GM06990 (cell line): Measurements from ENCODE around the gene SRXN1.
A peak's percentile ranks its signal among the peaks of the same experiment; 100 is the strongest.

Source experiments
- DNase-seq: peaks from one replicate; pipeline ENCODE4 v3.0.0-alpha.2; 2011; ENCODE audit not compliant: insufficient read length; ENCODE audit errors: extremely low read depth
- H3K27me3 ChIP-seq: replicated peaks from 2 replicates; pipeline ENCODE4 v1.6.0; 2011; ENCODE audit warnings: low read length; ENCODE audit not compliant: control insufficient read depth, insufficient read depth
- H3K36me3 ChIP-seq: 2 replicates; pipeline ENCODE4 v1.5.1; 2011; ENCODE audit warnings: low read length; ENCODE audit not compliant: control insufficient read depth, insufficient read depth
- H3K4me3 ChIP-seq: replicated peaks from 2 replicates; pipeline ENCODE4 v1.5.1; 2011; ENCODE audit warnings: low read depth, mild to moderate bottlenecking, control low read depth, low read length
- CTCF ChIP-seq: IDR thresholded peaks from 2 replicates; pipeline ENCODE4 v1.5.1; 2011; ENCODE audit warnings: low read length, control low read depth, mild to moderate bottlenecking, inconsistent platforms; ENCODE audit not compliant: insufficient read depth, poor library complexity, severe bottlenecking

SRXN1 gene

GRCh38 chr20:617934-618690, 34.9 kb downstream of the SRXN1 start:
- Histone ChIP-seq H3K36me3 (no peaks in the 10 kb centered on the region), H3K27me3 (peaks cover 1% of the 10 kb centered on the region), H3K4me3 (no peak overlapping the region)
- TF ChIP-seq CTCF = no peak
- no peak for DNase-seq

- no peak for TF ChIP-seq CTCF
- Histone ChIP-seq H3K36me3 (no peaks in the 10 kb centered on the region), H3K4me3 (no peak overlapping the region), H3K27me3 (peaks cover 1% of the 10 kb centered on the region; the same call in 1 of the 2 replicates)
- DNase-seq = no peak
Observed at GRCh38 chr20:615514-615913, 37.5 kb downstream of the SRXN1 start.

- Histone ChIP-seq H3K36me3 (no peaks in the 10 kb centered on the region), H3K4me3 (no peak overlapping the region), H3K27me3 (peaks cover 1% of the 10 kb centered on the region; the same call in 1 of the 2 replicates)
- no peak for TF ChIP-seq CTCF
- no peak for DNase-seq
Observed at GRCh38 chr20:611843-612185, 41.2 kb downstream of the SRXN1 start.

GRCh38 chr20:611047-611842, 41.8 kb downstream of the SRXN1 start:
- Histone ChIP-seq H3K4me3 (no peak overlapping the region), H3K27me3 (peaks cover 1% of the 10 kb centered on the region; the same call in 1 of the 2 replicates), H3K36me3 (no peaks in the 10 kb centered on the region)
- no peak for DNase-seq
- no peak for TF ChIP-seq CTCF

- TF ChIP-seq CTCF = no peak
- DNase-seq = peak; percentile 79
- Histone ChIP-seq H3K36me3 (no peaks in the 10 kb centered on the region), H3K4me3 (no peak within 1 kb of the TSS), H3K27me3 (peaks cover 1% of the 10 kb centered on the region; the same call in 1 of the 2 replicates)
Observed at GRCh38 chr20:610130-611046, 42.6 kb downstream of the SRXN1 start, which contains the start of gene TCF15. Gene TCF15 (minus strand): TSS chr20:610309. CDS start chr20:610237, 72 bp downstream.
